HG02642 (cell line): ENCODE measurements around the gene MAP2K1.
"Not testable (repeated sequence)": the region's sequence is repeated elsewhere in the genome, so short reads cannot be mapped to it uniquely, and the experiment has no call there.

ENCODE experiments used
- ATAC-seq: cut with Tn5 transposase; IDR thresholded peaks from one replicate; pipeline ENCODE4 v1.9.1; 2021; ENCODE audit warnings: mild to moderate bottlenecking; ENCODE audit not compliant: unreplicated experiment, poor library complexity

Gene MAP2K1

DNA sequence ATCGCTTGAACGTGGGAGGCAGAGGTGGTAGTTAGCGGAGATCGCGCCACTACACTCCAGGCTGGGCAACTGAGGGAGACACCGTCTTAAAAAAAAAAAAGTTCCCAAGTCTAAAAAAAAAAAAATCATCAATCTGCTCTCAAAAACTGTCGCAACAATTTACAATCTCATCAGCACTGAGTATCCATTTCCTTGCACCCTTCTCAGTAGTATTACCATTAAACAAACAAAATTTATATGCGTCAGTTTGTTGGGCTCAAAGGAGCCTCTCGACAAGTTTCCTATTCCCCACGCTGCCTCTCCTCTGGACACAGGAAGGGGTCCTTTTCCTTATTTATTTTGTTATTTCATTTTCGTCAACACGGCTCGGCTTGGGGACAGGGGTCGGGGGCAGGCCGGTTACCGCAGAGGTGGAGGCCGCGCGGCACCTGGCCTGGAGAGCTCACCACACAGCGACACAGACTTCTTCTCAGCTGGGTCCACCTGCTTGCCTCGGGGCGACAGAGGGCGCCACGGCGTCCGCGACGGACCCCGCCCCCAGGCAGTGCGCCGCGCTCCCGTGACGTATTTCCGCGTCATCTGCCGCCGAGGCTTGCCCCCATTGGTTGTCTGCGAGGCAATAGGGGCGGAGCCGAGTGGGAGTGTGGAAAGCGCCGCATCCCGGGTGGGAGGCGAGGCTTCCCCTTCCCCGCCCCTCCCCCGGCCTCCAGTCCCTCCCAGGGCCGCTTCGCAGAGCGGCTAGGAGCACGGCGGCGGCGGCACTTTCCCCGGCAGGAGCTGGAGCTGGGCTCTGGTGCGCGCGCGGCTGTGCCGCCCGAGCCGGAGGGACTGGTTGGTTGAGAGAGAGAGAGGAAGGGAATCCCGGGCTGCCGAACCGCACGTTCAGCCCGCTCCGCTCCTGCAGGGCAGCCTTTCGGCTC, at the start of gene MAP2K1:
Gene MAP2K1, plus strand, starts transcription at position 709 of the 920 bp plus-strand sequence. CDS start 436 bp downstream, outside the sequence.
- ATAC-seq: peak; percentile 86

DNA sequence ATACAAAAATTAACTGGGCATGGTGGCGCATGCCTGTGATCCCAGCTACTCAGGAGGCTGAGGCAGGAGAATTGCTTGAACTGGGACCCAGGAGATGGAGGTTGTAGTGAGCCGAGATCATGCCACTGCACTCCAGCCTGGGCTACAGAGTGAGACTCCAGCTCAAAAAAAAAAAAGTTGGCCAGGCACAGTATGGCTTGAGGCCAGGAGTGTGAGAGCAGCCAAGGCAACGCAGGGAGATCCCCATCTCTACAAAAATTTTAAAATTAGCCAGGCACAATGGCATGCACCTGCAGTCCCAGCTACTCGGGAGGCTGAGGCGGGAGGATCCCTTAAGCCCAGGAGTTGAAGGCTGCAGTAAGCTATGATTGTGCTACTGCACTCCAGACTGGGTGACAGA, 38.2 kb upstream of the MAP2K1 start:
- not testable (repeated sequence) for ATAC-seq

DNA sequence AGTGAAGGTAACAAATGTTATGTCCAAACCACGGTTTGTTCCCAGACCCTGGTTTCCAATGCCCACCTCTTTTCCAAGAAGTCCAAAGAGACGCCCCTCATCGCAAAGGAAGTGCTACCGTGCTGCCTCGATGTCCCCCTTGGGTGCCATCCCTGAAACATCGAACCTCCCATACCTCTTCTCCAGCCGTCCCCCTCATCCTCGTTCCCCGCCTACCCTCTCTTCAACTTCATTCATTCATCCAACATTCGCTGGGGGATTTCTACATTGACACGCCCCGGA, 30.7 kb upstream of the MAP2K1 start:
- no peak for ATAC-seq

DNA sequence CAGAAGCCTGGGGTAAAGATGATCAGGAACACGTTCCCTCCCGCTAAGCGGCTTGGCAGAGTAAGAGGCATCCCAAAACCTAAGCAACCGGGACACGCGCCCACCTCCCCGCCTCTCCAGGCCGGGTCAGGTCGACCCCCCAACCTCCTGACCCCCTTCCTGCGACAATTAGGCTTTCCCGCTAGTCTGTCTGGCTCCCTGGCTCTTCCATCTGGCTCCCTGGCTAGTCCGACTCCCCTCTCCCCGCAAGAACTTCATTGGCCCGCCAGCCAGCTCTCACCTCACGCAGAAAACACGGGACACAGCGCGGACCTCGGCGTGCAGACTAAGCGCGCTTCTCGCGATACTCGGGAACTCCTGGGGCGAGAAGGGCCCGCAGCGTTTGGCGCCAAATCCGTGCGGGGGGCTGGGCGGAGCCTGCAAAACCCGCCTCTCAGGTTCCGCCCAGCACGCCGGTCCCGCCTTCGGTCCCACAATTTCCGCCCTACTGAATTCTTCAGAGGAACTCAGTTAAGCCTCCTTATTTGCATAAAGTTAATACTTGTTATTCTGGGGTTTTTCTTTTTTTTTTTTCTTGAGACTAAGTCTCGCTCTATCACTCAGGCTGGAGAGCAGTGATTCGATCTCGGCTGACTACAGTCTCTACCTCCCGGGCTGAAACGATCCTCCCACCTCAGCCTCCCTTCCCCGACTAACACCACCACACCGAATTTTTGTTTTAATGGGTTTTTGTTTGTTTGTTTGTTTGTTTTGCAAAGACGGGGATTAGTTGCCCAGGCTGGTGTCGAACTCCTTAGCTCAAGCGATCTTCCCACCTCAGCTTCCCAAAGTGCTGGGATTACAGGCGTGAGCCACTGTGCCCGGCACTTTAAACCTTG, 30.1 kb upstream of the MAP2K1 start, which contains the start of gene TIPIN:
Gene TIPIN, minus strand, starts transcription at position 327 of the 878 bp plus-strand sequence. CDS start 3,738 bp downstream, outside the sequence.
- ATAC-seq: peak; percentile 95

DNA sequence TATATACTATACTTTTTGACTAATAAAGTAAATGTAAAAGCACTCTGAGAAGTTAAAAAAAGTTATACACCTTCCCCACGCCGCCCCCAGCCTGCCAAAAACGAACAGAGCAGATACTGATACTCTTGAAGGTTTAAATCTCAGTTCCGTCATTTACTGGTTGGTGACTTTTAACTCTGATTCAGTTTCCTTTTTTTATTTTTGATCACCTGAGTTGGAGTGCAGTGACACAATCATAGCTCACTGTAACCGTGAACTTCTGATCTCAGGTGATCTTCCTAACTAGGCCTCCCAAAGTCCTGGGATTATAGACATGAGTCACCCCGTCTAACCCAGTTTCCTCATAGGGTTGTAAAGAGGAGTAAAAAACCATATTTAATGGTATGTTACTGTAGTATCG, 27.0 kb upstream of the MAP2K1 start:
- no peak for ATAC-seq

DNA sequence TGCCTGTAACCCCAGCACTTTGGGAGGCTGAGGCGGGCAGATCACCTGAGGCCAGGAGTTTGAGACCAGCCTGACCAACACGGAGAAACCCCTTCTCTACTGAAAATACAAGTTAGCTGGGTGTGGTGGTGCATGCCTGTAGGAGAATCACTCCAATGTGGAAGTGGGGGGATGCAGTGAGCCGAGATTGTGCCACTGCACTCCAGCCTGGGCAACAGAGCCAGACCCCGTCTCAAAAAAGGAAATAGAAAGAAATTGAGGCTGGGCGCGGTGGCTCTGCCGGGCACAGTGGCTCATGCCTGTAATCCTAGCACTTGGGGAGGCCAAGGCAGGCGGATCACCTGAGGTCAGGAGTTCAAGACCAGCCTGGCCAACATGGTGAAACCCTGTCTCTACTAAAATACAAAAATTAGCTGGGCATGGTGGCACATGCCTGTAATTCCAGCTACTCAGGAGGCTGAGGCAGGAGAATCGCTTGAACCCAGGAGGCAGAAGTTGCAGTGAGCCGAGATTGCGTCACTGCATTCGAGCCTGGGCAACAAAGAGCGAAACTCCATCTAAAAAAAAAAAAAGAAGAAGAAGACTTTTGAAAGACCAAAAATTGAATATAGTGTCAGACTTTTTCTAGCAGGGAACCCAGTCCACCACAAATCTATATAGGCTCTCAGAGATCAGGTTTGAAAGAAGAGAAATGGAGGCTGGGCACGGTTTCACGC, 24.8 kb upstream of the MAP2K1 start:
- ATAC-seq: not testable (repeated sequence)

DNA sequence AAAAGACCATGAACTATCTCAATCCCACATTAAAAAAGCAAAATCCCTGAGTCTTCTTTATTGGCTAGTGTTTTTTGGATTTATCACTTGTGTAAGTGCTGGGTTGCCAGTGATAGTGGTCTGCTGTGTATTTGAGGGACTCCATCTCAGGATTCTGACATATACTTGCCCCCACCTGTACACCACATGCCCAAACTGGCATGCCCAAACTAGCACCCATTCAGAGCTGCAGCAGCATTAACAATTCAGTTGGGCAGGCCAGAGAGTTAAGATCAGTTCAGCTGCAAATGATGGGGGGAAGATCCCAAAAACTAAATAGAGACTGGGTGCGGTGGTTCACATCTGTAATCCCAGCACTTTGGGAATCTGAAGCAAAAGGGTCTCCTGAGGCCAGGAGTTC, 23.9 kb upstream of the MAP2K1 start:
- no peak for ATAC-seq

DNA sequence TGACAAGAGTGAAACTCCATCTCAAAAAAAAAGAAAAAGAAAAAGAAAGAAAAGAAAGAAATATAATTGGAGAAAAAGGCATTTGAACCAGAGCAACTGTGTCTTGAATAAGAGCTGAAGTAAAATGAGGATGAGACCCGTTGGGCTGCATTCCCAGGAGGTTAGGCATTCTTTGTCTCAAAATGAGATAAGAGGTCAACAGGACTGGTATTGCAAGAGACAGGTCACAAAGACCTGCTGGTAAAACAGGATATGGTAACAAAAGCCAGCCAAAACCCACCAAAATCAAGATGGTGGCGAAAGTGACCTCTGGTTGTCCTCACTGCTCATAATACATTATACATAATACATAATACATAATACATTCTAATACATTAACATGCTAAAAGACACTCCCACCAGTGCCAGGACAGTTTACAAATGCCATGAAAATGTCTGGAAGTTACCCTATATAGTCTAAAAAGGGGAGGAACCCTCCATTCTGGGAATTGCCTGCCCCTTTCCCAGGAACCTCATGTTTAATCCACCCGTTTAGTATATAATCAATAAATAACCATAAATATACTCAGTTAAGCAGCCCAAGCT, 21.7 kb upstream of the MAP2K1 start:
- no peak for ATAC-seq

DNA sequence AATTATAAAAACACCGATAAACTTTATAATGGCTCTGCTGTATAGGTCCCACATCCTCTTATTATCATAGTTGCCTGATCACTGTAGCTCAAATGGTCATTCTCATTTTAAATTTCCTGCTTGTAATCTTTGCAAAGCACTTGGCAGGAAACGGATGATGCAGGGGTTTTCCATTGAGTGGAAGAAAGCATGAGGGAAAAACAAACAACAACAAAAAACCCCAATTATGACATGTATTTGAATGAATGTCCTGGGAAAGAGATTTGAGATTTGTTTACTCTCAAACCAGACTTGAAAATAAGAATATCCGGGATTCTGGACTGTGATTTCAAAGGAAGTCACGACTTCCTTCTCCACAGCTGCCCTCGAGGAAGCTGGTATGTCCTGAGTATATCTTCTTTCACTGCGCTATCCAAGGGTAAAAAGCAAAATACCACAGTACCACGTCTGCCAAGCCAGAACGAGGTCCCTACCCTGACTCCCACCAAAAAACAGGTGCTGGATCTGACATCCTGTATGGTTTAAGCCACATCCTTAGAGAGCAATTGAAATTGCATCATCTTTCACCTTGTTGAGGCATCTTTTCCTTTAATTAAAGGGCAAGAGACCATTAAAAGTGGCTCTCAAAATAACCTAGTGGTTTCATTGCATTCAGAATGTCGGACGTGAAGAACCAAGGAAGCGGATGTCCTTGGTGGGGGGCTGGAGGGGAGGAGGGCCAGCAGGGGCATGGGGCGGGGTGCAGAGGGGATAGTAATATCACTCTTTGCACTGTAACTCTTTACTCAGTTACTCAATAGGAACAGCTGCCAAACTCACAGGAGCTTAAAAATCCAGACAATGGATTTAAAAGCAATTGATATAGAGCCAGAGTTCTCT, 16.7 kb upstream of the MAP2K1 start:
- ATAC-seq: no peak

DNA sequence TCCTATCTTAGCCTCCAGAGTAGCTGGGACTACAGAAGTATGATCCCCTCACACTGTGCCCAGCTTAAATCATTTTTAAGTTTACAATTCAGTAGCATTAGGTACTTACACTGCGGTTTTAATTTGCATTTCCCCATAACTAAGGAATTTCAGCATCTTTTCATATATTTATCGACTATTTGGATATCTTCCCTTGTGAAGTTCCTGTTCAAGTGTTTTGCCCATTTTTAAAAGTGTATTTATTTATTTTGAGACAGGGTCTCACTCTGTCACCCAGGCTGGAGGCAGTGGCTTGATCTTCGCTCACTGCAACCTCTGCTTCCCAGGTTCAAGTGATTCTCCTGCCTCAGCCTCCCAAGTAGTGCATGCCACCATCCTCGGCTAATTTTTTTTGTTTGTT, 12.5 kb upstream of the MAP2K1 start:
- ATAC-seq: no peak

DNA sequence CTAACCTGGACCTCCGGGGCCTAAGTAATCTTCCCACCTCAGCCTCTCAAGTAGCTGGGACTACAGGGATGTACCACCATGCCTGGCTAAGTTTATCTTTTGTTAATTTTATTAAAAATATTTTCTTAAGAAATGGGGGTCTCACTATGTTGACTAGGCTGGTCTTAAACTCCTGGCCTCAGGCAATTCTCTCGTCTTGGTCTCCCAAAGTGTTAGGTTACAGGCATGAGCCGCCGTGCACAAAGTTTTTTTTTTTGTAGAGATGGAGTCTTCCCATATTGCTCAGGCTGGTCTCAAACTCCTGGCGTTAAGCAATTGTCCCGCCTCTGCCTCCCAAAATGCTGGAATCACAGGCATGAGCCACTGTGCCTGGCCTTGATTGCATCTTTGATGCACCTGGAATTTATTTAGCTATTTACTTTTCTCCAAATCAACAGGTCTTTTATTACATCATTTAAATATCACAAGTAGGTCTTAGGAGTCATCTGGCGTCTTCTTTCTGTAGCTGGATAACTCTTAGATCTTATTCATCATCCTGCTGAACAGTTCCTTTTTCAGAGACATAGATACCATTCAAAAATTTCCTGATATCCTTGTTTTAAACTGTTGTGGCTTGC, 7.8 kb upstream of the MAP2K1 start:
- ATAC-seq: no peak

DNA sequence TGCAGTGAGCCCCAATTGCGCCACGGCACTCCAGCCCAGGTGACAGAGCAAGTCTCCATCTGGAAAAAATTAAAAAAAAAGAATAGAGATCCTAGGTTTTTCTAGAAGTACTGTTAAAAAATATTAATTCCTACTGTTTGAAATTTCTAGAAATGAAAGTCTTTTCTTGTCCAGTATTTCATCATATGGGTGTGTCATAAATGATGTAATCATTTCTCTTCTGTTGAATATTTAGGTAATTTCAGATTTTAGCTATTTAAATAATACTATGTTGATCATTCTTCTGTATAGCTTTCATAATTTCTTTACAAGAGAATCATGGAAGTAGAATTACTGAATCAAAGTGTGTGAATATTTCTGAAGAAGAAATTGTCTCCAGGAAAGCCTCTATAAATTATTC, 5.3 kb upstream of the MAP2K1 start:
- ATAC-seq: not testable (repeated sequence)

DNA sequence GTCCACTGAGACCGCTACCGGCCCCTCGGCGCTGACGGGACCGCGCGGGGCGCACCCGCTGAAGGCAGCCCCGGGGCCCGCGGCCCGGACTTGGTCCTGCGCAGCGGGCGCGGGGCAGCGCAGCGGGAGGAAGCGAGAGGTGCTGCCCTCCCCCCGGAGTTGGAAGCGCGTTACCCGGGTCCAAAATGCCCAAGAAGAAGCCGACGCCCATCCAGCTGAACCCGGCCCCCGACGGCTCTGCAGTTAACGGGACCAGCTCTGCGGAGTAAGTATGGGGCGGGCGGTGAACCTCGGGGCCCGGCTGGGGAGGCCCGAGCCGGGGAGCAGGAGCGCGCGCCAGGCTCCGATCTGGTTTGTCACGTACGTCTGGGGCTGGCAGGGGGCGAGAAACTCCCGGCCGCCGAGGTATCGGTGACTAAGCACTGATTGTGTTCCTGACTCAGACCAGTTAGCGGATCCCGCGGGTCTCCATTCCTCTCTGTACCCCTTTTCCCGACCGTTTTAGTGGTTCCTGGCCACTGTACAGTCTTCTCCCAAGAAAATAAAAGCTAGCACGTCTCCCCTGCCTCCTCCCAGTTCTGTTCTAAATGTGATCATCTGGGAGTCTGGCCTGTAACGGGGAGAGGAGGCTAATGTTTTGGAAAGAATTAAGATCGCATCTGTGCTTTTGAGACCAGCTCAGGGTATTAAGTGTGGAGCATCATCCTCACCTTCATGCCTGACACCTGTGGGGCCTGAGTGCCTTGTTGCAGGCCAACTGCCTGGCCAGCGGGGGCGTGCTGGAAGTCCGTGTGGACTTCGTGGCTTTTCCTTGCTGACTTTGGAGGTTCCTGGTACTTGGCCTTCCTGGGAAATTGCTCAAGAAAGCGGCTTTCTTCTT, 691 bp downstream of the MAP2K1 start:
- ATAC-seq: peak; percentile 24

DNA sequence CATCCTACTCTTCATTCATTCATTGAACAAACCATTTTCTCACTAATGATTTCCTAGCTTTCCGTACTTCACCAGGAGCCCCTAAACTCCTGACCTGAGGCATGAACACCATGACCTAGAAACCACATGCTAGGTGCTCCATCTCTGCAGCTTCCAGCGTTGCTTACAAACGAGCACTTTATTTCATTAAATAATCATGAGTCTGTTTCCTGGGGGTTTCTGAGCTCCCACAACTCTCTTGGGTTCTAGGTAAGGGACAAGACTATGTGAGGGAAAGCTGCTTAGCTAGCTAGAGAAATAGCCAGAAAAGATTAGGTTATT, 1.3 kb downstream of the MAP2K1 start:
- ATAC-seq: no peak

DNA sequence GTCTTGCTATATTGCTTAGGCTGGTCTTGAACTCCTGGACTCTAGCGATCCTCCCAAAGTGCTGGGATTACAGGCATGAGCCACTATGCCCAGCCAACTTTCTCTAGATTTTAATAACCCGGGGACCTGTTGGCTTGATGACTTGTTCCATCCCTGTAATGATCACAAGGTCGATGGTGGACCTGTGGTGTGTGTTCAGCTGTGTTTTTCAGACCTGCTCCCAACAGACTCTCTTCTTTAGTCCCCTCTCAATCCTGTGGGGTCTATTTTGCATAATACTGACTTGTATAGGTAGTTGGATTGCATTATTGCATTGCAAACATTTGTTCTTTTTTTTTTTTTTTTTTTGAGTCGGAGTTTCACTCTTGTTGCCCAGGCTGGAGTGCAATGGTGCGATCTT, 1.9 kb downstream of the MAP2K1 start:
- no peak for ATAC-seq

DNA sequence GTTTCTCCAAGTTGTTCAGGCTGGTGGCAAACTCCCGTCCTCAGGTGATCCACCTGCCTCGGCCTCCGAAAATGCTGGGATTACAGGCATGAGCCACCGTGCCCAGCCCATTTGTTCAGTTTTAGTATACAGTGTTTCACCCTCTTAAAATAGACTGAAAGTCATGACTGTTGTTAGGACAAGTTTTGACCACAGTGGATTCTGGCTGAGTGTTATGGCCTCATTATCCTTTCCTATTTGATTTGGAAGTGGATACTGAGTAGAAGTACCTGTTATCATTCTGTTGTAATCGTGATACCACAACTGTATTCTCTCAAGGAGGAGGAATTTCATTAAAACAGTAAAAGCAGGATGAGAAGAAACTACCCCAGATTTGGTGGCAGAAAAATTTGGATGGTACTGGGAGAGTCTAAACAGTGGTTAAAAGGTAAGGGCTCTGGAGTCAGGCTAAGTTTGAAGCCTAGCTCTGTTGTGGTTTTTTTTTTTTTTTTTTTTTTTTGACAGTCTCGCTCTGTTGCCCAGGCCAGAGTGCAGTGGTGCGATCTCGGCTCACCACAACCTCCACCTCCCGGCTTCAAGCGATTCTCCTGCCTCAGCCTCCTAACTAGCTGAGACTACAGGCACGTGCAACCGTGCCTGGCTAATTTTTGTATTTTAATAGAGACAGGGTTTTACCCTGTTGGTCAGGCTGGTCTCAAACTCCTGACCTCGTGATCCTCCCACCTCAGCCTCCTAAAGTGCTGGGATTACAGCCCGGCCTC, 2.6 kb downstream of the MAP2K1 start:
- ATAC-seq: no peak

DNA sequence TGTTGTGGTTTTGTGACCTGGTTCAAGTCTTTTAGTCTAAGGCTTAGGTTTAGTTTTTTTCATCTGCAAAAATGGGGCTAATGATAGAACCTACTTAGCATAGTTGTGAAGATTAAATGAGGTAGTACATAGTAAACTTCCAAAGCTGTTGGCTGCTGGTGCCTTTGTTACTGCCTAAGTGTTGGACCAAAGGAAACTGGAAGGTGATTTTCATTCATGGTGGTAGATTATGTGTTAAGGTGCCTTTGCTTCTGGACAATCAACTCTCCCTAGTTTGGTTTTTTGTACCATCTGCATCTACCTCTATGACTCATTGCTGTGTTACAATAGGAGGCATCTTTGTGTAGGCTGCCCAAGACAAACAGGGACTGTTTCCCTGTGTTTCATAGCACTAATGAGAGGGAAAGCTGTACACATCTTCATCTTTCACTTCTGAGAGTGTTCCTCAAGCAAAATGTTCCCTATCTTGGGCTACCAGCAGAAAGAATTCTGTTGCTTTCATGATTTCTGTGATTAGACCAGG, 3.2 kb downstream of the MAP2K1 start:
- no peak for ATAC-seq
